ENCODE data around the gene ARHGEF5.
"Not testable (repeated sequence)": the region's sequence is repeated elsewhere in the genome, so short reads cannot be mapped to it uniquely, and the experiment has no call there.

Gene ARHGEF5

DNA sequence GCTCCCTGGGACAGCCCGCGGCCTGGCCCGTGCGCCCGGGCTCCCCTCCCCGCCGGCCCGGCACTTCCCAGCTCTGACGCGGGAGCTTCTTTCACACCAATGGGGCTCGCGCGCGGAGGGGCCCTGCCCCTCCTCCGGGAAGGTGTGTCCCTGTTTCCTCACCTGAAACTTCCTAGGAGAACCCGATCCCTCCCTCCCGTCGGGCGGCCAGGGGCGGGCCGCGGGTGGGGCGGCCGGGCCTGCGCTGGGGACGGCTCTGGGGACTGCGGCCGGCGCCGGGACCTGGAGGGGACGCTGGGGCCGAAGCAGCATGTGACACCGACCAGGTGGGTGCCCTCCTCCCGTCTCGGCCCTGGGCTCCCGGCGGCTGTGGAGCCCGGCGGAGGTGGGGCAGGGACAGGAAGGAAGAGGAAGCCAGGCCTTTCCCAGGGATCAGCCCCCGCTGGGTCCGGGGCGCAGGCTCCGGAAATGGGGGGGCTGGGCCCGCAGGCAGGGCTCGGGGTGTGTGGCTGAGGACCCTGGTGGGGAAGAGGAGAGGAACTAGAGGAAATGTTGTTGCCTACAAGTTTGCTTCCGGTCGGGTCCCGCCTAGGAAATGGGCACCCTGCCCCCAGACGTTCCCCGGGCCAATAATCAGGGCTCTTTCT lies at the start of gene ARHGEF5:
Gene ARHGEF5 (plus strand): TSS at position 227 of the 647 bp plus-strand sequence. CDS start 7,268 bp downstream, outside the sequence.
- not testable (repeated sequence) for H3K36me3 ChIP-seq (ENCODE audit: control insufficient read depth, insufficient read depth, low read length); H3K27ac ChIP-seq (ENCODE audit: low read depth, low read length); H3K27me3 ChIP-seq (ENCODE audit: control insufficient read depth, insufficient read depth, low read length); H3K9me3 ChIP-seq (ENCODE audit: control insufficient read depth, insufficient read depth, low read depth, low read length); H3K9ac ChIP-seq (ENCODE audit: low read length); H3K4me1 ChIP-seq (ENCODE audit: control insufficient read depth, insufficient read depth, low read length)
- peak within 1 kb of the TSS; percentile 45 for H3K4me3 ChIP-seq (ENCODE audit: low read depth, low read length)

- H3K4me3 ChIP-seq (ENCODE audit: low read depth, low read length); H3K27me3 ChIP-seq (ENCODE audit: control insufficient read depth, insufficient read depth, low read length); H3K9ac ChIP-seq (ENCODE audit: low read length); H3K27ac ChIP-seq (ENCODE audit: low read depth, low read length); H3K36me3 ChIP-seq (ENCODE audit: control insufficient read depth, insufficient read depth, low read length); H3K4me1 ChIP-seq (ENCODE audit: control insufficient read depth, insufficient read depth, low read length); H3K9me3 ChIP-seq (ENCODE audit: control insufficient read depth, insufficient read depth, low read depth, low read length): not testable (repeated sequence)
Observed at GRCh38 chr7:144309702-144310101, 45.5 kb upstream of the ARHGEF5 start.

GRCh38 chr7:144311218-144311617 lies 44.0 kb upstream of the ARHGEF5 start:
- H3K4me1 ChIP-seq (ENCODE audit: control insufficient read depth, insufficient read depth, low read length); H3K27me3 ChIP-seq (ENCODE audit: control insufficient read depth, insufficient read depth, low read length); H3K9me3 ChIP-seq (ENCODE audit: control insufficient read depth, insufficient read depth, low read depth, low read length); H3K9ac ChIP-seq (ENCODE audit: low read length); H3K27ac ChIP-seq (ENCODE audit: low read depth, low read length); H3K36me3 ChIP-seq (ENCODE audit: control insufficient read depth, insufficient read depth, low read length); H3K4me3 ChIP-seq (ENCODE audit: low read depth, low read length): not testable (repeated sequence)

GRCh38 chr7:144311872-144312469 lies 43.2 kb upstream of the ARHGEF5 start, which contains the start of gene OR2A1:
Gene OR2A1 (plus strand): TSS chr7:144312419. CDS start chr7:144318125, 5,706 bp downstream.
- H3K4me1 ChIP-seq (ENCODE audit: control insufficient read depth, insufficient read depth, low read length); H3K27me3 ChIP-seq (ENCODE audit: control insufficient read depth, insufficient read depth, low read length); H3K36me3 ChIP-seq (ENCODE audit: control insufficient read depth, insufficient read depth, low read length); H3K27ac ChIP-seq (ENCODE audit: low read depth, low read length); H3K4me3 ChIP-seq (ENCODE audit: low read depth, low read length); H3K9me3 ChIP-seq (ENCODE audit: control insufficient read depth, insufficient read depth, low read depth, low read length); H3K9ac ChIP-seq (ENCODE audit: low read length): not testable (repeated sequence)

DNA sequence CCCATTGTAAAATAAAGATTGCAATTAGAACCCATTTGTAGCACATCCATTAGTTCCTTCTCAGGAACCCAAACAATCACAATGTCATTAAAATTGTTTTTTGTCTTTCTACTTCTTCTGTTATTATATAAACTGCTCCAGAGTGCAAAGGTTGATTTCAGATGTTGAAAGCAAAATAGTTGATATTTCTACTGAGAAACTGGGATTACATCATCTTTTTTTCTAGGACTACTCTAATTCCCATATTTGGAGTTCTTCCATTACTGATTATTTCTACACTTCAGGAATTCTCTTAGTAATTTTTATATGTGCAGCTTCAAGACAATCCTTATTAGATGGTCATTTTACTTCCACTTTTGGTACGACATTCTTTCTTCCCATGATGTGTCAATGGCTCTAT lies 37.7 kb upstream of the ARHGEF5 start:
- not testable (repeated sequence) for H3K27me3 ChIP-seq (ENCODE audit: control insufficient read depth, insufficient read depth, low read length); H3K36me3 ChIP-seq (ENCODE audit: control insufficient read depth, insufficient read depth, low read length)

DNA sequence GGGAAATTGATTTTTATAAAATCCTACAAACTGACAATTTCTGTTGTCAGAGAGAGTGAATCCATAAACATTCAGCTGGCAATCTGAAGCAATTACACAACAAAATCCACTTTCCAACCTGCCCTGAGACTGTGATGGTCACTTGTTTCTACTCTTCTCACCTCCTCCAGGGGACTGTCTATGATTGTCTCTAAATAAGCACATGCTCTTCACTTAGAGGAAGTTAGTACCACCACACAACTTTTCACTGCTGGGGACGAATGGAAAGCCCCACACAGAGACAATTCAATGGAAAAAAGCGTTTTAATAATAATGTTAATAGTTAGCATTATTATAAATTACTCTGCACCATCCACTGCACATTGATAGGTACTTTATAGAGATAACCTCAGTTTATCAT lies 35.7 kb upstream of the ARHGEF5 start:
- H3K9me3 ChIP-seq (ENCODE audit: control insufficient read depth, insufficient read depth, low read depth, low read length); H3K4me1 ChIP-seq (ENCODE audit: control insufficient read depth, insufficient read depth, low read length); H3K9ac ChIP-seq (ENCODE audit: low read length); H3K36me3 ChIP-seq (ENCODE audit: control insufficient read depth, insufficient read depth, low read length); H3K4me3 ChIP-seq (ENCODE audit: low read depth, low read length); H3K27ac ChIP-seq (ENCODE audit: low read depth, low read length); H3K27me3 ChIP-seq (ENCODE audit: control insufficient read depth, insufficient read depth, low read length): not testable (repeated sequence)

More for the DNA sequence above, 37.7 kb upstream of the ARHGEF5 start:
- not testable (repeated sequence) for H3K9me3 ChIP-seq (ENCODE audit: control insufficient read depth, insufficient read depth, low read depth, low read length); H3K9ac ChIP-seq (ENCODE audit: low read length); H3K4me1 ChIP-seq (ENCODE audit: control insufficient read depth, insufficient read depth, low read length); H3K4me3 ChIP-seq (ENCODE audit: low read depth, low read length); H3K27ac ChIP-seq (ENCODE audit: low read depth, low read length)

DNA sequence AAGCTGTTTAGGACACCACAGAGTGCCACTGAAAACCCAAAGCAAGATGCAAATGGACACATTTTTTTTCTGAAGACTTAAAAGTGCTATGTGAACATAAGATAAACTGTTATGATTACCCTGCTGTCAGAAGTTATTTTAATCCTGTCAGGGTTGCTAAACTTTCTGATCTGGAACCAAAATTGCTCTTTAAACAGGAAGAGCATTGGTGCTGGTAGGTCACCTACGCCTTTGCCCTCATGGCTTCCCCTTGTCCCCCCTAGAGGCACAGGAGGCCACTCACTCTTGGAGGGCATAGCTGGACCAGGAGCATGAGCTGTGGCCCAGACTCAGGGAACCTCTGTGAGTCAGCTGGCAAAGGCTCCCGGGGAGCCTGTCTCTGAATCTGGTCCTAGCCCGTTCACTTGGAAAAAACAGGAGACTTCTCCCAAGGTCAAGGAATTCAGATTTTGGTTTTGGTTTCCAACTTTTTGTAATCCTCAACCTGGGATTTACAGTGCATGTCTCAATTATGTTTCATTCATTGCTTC lies 33.5 kb upstream of the ARHGEF5 start:
- H3K27ac ChIP-seq (ENCODE audit: low read depth, low read length); H3K4me3 ChIP-seq (ENCODE audit: low read depth, low read length); H3K4me1 ChIP-seq (ENCODE audit: control insufficient read depth, insufficient read depth, low read length); H3K9me3 ChIP-seq (ENCODE audit: control insufficient read depth, insufficient read depth, low read depth, low read length); H3K27me3 ChIP-seq (ENCODE audit: control insufficient read depth, insufficient read depth, low read length); H3K9ac ChIP-seq (ENCODE audit: low read length); H3K36me3 ChIP-seq (ENCODE audit: control insufficient read depth, insufficient read depth, low read length): not testable (repeated sequence)

GRCh38 chr7:144323359-144323758 lies 31.8 kb upstream of the ARHGEF5 start:
- H3K27me3 ChIP-seq (ENCODE audit: control insufficient read depth, insufficient read depth, low read length); H3K9ac ChIP-seq (ENCODE audit: low read length); H3K4me3 ChIP-seq (ENCODE audit: low read depth, low read length); H3K4me1 ChIP-seq (ENCODE audit: control insufficient read depth, insufficient read depth, low read length); H3K27ac ChIP-seq (ENCODE audit: low read depth, low read length); H3K9me3 ChIP-seq (ENCODE audit: control insufficient read depth, insufficient read depth, low read depth, low read length); H3K36me3 ChIP-seq (ENCODE audit: control insufficient read depth, insufficient read depth, low read length): not testable (repeated sequence)

DNA sequence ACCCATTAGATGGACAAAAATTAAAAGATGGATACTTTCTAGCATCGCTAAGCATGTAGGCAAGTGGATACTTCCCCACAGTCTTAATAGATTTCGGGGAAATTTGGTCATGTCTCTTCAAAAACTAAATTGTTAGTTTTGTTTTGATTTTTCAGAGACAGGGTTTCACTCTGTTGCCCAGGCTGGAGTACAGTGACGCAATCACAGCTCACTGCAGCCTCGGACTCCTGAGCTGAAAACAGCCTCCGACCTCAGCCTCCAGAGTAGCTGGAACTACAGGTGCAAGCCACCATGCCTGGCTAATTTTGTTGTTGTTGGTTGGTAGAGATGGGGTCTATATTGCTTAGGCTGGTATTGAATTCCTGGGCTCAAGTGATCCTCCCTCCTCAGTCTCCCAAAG lies 29.3 kb upstream of the ARHGEF5 start:
- H3K9ac ChIP-seq (ENCODE audit: low read length); H3K36me3 ChIP-seq (ENCODE audit: control insufficient read depth, insufficient read depth, low read length); H3K27ac ChIP-seq (ENCODE audit: low read depth, low read length); H3K4me1 ChIP-seq (ENCODE audit: control insufficient read depth, insufficient read depth, low read length); H3K9me3 ChIP-seq (ENCODE audit: control insufficient read depth, insufficient read depth, low read depth, low read length); H3K4me3 ChIP-seq (ENCODE audit: low read depth, low read length); H3K27me3 ChIP-seq (ENCODE audit: control insufficient read depth, insufficient read depth, low read length): not testable (repeated sequence)

- H3K27ac ChIP-seq (ENCODE audit: low read depth, low read length); H3K27me3 ChIP-seq (ENCODE audit: control insufficient read depth, insufficient read depth, low read length); H3K36me3 ChIP-seq (ENCODE audit: control insufficient read depth, insufficient read depth, low read length); H3K9ac ChIP-seq (ENCODE audit: low read length); H3K4me1 ChIP-seq (ENCODE audit: control insufficient read depth, insufficient read depth, low read length); H3K4me3 ChIP-seq (ENCODE audit: low read depth, low read length); H3K9me3 ChIP-seq (ENCODE audit: control insufficient read depth, insufficient read depth, low read depth, low read length): not testable (repeated sequence)
Observed at GRCh38 chr7:144330044-144330443, 25.2 kb upstream of the ARHGEF5 start.

DNA sequence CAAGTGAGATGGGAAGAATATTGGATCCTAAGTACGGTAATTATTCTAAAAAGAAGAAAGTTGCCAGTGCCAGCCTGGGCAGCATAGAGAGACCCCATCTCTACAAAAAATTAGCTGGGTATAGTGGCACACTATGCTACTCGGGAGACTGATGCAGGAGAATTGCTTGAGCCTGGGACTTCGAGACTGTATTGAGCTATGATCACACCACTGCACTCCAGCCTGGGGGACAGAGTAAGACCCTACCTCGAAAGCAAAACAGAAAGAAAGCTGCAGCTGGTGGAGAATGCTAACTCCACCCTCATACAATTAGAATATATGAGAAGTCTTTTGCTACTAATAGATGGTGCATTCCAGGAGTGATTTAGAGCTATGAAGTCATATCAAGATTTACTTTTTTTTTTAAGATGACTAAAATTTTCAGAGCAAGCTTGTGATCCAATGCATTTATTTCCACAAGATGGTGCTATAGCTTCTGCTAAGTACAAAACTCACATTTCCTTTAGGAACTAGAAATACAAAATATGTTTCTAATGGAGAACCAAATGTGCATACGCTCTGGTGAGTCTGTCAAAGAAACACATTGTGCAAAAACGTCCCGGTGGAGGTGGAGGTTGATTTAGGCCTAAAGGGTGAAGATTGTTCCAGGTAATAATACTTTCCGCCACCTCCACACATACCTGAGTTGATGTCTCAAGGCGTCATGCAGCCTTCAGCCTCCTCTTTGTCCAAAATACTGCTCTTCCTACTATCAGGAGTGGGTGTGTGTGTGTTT lies 23.8 kb upstream of the ARHGEF5 start:
- H3K27me3 ChIP-seq (ENCODE audit: control insufficient read depth, insufficient read depth, low read length); H3K4me3 ChIP-seq (ENCODE audit: low read depth, low read length); H3K27ac ChIP-seq (ENCODE audit: low read depth, low read length); H3K4me1 ChIP-seq (ENCODE audit: control insufficient read depth, insufficient read depth, low read length); H3K9me3 ChIP-seq (ENCODE audit: control insufficient read depth, insufficient read depth, low read depth, low read length); H3K9ac ChIP-seq (ENCODE audit: low read length); H3K36me3 ChIP-seq (ENCODE audit: control insufficient read depth, insufficient read depth, low read length): not testable (repeated sequence)
